Non-pigmented ciliary epithelial cell (primary cell): ENCODE measurements around the gene BARX1.

Experiments used
- DNase-seq: peaks from one replicate; pipeline ENCODE4 v3.0.0-alpha.2; 2010; ENCODE audit warnings: low read depth

BARX1 gene

DNA sequence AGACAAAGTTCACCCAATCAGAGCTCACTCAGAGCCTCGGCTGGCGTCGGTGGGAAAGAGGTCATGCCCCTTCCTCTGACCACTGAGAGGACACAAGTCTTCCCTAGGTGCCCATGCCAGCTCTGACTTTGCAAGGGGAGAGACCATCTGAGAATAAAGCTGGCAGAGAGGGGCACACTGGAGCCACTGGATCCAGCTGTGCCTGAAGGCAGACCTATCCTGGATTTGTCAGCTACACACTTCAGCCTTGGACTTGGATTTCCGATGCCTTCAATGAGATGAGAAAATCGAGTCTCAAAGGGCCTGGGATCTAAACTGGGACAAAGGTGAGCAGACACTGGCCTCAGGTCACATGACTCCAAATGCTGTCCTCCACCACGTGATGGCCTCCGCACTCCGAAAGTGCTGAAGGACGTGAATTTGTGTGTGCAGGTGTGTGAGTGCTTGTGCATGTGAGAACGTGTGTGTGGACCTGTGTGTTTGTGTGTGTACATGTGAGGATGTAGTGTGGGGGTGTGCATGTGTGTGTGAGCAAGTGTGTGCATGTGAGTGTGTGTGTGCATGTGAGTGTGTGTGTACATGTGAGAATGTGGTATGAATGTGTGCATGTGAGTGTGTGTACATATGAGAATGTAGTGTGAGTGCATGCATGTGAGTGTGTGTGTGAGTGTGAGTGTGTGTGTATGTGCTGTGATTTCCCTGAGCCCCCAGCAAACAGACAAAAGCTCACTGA is 37.9 kb downstream of the BARX1 start:
- no peak for DNase-seq

DNA sequence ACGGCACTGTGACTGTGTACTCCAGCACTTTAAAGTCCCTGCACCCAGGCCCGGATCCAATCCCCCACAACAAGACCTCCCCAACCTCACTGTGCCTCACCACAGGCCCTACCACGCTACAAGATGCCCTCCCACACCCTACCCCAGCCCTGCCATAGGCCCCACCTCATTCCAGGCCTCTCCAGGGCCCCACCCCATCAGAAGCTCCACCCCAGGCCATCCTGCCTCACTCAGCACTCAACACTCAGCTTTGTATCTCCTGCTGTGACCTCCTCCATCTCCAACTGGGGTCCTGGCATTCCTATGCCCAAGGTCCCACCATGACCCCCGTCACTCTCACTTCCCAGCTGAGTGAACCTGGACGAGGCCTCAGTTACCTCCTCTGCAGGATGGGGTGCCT is 38.8 kb downstream of the BARX1 start:
- no peak for DNase-seq

- DNase-seq: no peak
These were observed 43.2 kb downstream of the BARX1 start for GRCh38 chr9:93911801-93912554.

DNA sequence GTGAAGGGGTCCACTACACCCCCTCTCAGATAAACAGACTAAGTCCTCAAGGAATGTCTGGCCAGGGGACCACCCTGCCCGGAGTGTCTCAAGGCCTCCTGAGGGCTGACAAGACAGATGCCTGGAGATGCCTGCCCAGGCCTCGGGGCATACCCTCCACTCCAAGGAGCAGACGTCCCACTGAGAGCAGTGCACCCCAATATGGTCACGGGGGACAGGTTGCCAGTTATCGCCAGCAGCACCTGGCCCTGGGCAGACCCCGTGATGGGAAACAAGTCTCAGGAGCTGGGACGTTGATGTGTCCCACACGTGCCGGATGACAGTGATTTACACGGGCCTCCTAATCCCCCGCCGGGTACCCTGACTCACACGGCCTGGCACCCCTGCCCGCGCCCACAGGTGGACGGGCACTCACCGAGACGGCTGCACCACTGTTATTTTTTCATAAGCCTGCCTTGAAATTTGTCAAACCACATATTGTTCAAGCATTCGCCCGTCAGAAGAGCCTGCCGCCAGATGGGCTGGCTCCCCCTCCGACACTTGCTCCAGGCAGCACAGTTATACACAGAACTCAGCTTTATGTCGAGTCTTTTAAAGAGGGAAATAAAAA is 43.9 kb downstream of the BARX1 start:
- no peak for DNase-seq

GRCh38 chr9:93910598-93910997 is 44.6 kb downstream of the BARX1 start:
- no peak for DNase-seq

DNA sequence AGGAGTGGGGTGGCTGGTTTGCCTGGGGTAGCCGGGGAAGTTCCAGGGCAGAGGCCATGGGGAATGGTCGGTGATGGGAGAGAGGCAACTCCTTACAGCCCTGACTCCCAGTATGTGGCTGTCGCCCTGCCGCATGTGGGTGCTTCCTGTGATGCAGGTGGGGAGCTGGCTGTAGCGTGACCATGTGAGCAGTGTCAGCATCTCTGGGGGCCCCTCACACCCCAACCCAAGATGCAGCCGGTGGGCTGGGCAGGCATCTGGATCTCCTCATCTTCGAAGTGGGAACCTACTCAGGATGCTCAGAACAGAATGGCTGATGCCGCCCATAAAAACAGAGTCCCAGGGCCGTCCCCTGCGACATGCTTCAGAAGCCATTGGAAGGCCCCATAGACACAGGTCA is 45.0 kb downstream of the BARX1 start:
- no peak for DNase-seq

DNA sequence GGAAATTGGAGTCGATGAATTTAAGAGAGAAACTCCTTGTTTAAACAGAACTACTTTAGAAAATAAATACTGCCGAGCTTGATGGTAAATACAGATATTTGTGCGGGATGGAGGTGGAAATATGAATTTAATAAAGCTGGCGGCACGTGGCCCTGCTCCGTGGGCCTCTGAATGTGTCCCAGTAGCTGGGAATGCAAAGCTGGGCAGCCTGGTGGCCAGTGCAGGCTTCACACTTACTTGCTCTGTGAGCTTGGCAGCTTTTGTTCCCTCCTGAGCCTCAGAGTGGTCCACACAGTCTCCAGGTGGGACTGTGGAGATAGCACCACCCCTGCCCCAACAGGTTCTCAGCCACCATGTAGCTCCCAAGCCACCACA is 45.9 kb downstream of the BARX1 start:
- no peak for DNase-seq

GRCh38 chr9:93908591-93909241 is 46.4 kb downstream of the BARX1 start:
- DNase-seq: no peak

DNA sequence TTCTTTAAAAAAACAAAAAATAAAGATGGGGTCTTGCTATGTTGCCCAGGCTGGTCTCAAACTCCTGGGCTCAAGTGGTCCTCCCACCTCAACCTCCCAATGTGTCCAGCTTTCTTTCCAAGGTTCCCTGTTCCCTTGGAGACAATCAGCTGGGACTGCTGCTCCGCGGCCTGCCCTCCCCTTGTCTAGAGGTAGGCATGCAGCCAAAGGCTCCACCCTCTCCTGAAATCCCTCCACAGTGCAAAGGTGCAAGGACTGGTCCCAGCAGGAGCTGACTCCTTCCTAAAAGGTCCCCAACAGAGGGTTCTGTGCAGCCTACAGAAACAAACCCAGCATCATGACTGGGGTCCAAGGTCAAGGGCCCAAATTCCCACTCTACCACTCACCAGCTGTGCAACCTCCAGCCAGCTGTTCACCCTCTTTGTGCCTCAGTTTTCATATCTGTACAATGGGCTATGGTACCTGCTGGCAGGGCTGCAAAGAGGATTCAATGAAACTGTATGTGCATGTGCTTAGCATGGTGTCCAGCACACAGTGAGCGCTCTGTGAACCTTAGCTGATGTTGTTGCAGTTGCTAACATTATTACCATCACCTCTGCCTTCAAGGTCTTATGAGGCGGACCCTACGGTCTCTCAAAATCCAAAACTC is 47.5 kb downstream of the BARX1 start:
- no peak for DNase-seq

- no peak for DNase-seq
These were observed 48.8 kb downstream of the BARX1 start for GRCh38 chr9:93906195-93906880.

- no peak for DNase-seq
These were observed 49.6 kb downstream of the BARX1 start for GRCh38 chr9:93905473-93906133.

DNA sequence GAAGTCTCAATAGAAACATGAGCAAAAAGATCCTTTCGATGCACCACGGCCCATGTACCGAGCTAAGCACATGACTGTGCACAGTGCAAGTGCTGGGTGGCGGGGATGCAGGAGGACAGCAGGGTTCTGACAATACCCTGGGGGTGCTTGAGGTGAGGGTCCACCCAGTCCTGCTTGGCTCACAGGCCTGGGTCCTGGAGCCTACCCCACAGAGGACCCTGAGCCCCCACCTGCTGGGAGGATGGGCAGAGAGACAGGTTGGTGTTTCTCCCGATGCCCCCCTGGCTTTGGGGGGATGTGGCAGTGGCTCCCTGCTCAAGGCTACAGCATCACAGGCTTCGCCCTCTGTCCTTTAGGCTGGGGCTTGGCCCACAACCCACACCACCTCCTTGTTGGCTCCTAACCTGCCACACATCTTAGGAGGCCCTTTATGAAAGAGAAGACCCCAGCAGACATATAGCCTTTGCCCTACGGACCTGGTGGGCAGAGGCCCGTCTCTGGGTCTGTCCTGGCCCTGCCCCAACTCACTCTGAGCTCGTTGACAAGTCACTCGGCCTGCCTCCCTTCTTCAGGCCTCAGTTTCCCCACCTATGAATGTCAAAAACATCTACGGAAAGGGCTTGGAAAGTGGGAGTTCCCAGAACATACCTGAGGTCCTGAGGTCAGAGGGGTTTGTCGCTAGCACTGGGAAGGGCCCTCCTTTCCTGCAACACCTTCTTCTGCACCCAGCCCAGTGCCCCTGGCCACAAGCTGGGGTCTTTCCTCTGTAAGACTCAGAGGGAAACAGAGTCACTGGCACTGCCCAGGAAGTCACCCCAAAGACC is 50.3 kb downstream of the BARX1 start:
- no peak for DNase-seq

DNA sequence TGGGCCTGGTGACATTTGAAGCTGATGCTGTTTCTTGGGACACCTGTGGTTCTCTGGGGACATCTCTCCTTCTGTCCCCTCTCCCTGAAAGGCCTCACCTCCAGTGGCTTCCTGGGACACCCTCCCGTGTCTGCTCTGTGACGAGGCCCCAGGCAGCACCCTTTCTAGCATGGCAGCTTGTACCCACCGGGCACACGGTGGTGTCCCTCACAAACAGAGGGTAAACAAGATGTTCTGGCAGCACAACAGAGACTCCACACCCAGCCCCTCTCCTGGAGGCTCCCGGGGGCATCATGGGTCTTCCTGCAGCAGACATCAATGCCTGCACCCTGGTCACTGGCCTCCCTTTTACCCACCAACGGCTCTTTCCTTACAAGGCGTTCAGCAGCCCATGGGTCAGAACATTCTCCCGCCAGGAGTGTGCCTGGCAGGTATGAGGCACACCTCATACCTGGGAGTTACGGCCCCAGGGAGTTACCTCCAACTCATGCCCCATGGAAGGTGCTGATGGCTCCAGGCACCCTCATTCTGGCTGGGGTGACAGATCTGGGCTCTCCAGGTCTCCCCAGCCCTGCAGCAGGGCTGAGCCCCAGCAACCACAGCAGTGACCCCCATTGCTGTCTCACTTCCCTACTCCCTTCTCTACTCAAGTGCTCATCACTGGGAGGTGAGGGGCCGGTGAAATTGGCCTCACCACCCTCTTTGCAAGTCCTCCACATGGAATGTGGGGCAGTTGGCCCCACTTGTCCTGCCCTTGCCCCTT is 51.1 kb downstream of the BARX1 start:
- no peak for DNase-seq

- DNase-seq: no peak
These were observed 52.1 kb downstream of the BARX1 start for GRCh38 chr9:93902780-93903655.

DNA sequence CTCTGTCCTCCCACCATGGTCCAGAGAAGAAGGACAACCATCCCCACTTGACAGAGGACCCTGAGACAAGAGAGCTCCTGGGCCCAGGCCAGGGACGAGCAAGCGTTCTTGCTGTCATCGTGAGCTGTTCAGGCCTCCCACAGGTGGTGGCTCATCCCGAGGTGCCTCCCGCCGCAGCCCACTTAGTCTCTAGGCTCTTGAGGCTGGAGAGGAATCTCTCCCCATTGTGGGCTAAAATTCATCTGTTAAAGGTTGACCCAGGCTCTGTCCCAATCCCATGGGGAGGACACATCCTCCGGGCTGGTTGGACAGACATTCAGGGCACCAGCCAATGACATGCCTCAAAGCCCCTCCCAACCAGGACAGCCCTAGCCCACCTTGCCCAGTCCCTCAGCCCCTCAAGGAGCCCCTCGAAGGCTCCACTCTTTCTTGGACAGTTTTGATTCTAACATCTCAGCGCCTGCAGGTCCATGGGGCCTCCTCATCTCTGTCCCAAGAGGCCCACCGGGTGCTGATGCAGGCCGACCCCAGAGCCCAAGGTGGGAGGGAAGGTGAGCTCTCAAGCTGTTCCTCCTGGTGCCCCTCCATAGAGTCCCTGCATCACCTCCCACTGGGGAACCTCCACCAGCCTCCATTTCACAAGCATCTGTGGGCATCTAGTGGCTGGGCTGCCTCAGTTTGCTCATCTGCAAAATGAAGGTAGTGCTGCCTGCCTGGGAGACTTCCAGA is 52.9 kb downstream of the BARX1 start:
- no peak for DNase-seq
